NB4 (cell line): ENCODE results near the gene TRAPPC10.
"Not testable (repeated sequence)": the region's sequence is repeated elsewhere in the genome, so short reads cannot be mapped to it uniquely, and the experiment has no call there.

ENCODE experiments used
- DNase-seq: peaks from one replicate; pipeline ENCODE4 v3.0.0; 2010; ENCODE audit warnings: low read depth
- H3K4me3 ChIP-seq: one replicate; pipeline ENCODE4 v1.5.1; 2011; ENCODE audit warnings: mild to moderate bottlenecking, low read depth, low read length, moderate library complexity

TRAPPC10 gene

DNA sequence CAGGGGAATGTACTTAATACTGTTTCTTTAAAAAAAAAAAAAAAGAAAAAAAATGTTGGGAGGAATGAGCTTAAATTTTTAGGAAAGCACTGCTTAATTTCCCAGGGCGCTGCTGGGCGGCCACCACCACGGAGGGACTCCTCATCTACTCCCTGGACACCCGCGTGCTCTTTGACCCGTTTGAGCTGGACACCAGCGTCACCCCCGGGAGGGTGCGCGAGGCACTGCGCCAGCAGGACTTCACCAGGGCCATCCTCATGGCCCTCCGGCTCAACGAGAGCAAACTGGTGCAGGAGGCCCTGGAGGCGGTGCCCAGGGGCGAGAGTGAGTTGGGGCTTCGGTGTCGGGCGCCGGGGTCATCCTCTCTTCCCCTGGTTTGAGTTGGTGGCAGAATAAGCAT, 115.7 kb downstream of the TRAPPC10 start:
- H3K4me3 ChIP-seq, DNase-seq: not testable (repeated sequence)

- H3K4me3 ChIP-seq, DNase-seq: not testable (repeated sequence)
Observed at GRCh38 chr21:44133715-44134057, 121.6 kb downstream of the TRAPPC10 start.

GRCh38 chr21:44134732-44135131, 122.6 kb downstream of the TRAPPC10 start:
- not testable (repeated sequence) for DNase-seq, H3K4me3 ChIP-seq

GRCh38 chr21:44138039-44138438, 125.9 kb downstream of the TRAPPC10 start:
- not testable (repeated sequence) for H3K4me3 ChIP-seq, DNase-seq

- not testable (repeated sequence) for H3K4me3 ChIP-seq
Observed at GRCh38 chr21:44139787-44140551, 127.9 kb downstream of the TRAPPC10 start.

DNA sequence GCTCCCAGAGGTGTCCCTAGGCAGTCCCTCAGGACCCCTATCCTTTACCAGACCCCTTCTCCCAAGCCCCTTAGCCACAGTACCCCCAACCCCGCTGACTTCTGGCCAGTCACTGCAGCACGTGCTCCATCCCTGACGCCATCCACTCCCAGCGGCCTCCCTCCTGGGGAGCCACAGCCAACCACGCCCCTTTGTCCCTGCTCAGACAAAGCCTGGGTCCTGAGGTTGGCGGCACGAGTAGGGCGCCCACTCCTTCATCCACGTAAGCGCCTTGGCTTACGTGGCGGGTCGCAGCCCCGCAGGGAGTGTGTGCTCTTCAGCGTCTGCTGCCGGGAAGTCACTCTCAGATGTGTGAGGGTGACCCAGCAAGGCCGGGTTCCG, 128.4 kb downstream of the TRAPPC10 start:
- H3K4me3 ChIP-seq, DNase-seq: not testable (repeated sequence)

More at GRCh38 chr21:44139787-44140551, 127.9 kb downstream of the TRAPPC10 start:
- DNase-seq, result not testable (repeated sequence)

DNA sequence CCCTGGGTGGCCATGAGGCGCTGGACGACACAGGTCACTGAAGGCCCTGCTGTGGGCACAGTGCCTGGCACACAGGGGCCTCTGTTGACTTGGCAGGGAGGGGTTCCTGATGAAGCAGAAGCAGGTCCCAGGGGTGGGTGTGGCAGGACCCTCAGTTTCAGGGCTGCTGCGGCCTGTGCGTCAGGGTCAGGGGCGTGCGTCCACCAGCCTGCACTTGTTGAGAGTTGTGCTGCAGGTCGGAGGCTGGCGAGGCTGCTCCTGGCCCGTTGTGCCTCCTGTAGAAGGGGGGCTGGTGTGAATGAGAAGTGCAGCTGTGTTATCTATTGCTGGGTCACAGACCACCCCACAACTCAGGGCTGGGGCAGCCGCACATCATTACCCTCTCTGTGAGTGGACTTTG, 130.4 kb downstream of the TRAPPC10 start:
- not testable (repeated sequence) for DNase-seq, H3K4me3 ChIP-seq

GRCh38 chr21:44143380-44143779, 131.3 kb downstream of the TRAPPC10 start:
- not testable (repeated sequence) for H3K4me3 ChIP-seq, DNase-seq

DNA sequence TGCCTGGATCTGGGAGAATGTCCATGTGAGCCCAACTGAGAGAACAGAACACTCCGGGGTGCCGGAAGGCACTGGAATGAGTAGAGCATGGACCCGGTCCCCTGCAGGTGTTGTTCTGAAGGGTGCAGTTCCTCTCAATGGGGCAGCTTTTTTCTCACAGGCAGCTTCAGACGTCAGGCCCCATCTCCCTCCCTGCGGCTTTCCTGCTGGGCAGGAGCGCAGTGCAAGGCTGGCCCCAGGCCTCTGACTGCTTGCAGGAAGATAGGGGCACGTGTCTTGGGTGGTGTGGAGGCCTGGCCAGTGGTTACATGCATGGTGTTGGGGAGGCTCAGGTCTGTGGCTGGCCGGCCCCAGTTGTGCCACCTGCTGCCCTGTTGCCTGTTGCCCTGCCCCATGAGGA, 131.9 kb downstream of the TRAPPC10 start:
- DNase-seq, H3K4me3 ChIP-seq: not testable (repeated sequence)

DNA sequence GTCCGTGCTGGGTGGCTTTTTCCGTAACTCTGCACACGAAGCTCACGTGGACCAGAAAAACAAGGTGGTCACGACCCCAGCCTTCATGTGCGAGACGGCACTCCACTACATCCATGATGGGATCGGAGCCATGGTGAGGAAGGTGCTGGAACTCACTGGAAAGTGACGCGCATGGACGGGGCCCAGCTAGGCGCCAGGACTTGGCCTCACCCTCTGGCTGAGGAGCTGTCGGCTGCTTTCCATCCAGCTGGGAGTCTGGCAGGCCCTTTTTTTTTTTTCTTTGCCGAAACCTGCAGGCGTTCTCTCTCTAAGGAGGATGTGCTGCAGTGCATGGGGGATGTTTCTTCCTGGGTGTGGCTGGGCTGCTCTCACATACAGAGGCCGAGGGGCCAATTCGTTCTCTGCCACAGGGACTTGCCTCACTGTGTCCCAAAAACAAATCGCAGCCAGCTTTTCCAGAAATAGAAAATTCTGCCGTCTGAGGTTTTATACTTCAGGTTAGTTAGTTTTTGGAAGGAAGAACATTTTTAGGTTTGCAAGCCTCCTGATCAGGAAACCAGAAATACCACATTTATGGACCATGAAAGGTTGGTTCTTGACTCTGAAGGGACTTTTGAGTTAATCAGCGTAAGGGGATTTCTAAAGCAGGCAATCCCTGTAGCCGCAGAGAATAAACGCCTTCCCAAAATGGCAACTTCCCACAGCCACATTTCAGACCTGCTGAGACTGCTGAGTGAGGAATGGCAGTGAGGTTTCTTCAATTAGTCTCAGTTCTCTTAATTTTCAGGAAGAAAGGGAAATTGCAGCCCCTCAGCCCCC, 132.9 kb downstream of the TRAPPC10 start:
- H3K4me3 ChIP-seq, DNase-seq: not testable (repeated sequence)

GRCh38 chr21:44145616-44146015, 133.5 kb downstream of the TRAPPC10 start:
- DNase-seq, H3K4me3 ChIP-seq: not testable (repeated sequence)

GRCh38 chr21:44147108-44147507, 135.0 kb downstream of the TRAPPC10 start:
- DNase-seq, H3K4me3 ChIP-seq: not testable (repeated sequence)

DNA sequence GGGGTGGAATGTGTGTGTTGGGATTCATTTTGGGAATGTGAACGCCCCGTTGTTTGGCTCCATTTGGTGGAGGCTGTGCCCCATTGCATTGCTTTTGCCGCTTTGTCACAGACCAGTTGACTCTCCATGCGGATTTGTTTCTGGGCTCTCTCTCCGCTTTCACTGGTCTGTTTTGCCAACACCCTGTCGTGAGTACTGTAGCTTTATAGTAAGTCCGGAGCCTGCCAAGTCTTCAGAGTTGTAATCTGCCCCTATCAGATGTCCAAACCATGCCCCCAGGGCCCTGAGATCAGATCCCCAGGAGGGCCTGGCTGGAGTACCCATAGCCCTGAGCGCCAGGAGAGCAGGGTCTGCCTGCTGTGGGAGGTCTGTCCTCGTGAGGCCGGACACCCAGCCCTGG, 138.1 kb downstream of the TRAPPC10 start:
- DNase-seq, result not testable (repeated sequence)

DNA sequence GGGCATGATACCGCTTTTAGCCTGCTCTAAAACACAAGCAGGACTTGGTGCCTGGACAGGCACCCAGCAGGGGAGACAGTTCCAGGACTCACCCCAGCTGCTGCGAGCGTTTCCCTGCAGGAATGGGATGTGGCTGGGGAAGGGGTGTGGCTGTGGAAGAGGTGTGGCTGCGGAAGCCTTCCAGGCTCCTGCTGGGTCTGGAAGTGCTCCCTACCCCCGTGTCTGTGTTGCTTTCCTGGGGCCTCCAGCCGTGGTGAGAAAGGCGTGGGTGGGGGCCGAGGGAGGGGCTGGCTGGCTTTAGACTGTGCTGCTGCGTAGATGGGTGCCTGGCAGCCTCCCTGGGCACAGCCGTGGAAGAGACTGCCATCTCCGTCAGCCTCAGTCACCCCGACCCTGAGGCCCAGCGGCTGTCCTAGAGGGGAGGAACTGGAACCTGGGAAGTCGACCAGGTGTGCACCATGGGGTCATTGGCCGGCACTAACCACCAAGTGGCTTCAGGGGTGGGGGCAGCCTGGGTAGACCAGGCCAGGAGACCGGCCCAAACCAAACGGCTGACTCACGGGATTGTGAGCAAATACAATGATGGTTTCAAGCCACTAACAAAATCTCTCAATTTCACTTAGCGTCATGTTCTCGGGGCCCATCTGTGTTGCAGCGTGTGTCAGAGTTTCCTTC, 141.2 kb downstream of the TRAPPC10 start:
- not testable (repeated sequence) for DNase-seq

More for the DNA sequence above, 138.1 kb downstream of the TRAPPC10 start:
- not testable (repeated sequence) for H3K4me3 ChIP-seq

GRCh38 chr21:44153889-44154228, 141.8 kb downstream of the TRAPPC10 start:
- H3K4me3 ChIP-seq, DNase-seq: not testable (repeated sequence)

More for the DNA sequence above, 141.2 kb downstream of the TRAPPC10 start:
- H3K4me3 ChIP-seq, result not testable (repeated sequence)

- not testable (repeated sequence) for DNase-seq, H3K4me3 ChIP-seq
Observed at GRCh38 chr21:44154816-44155230, 142.7 kb downstream of the TRAPPC10 start.

- H3K4me3 ChIP-seq, DNase-seq: not testable (repeated sequence)
Observed at GRCh38 chr21:44155231-44155993, 143.3 kb downstream of the TRAPPC10 start.

GRCh38 chr21:44155994-44156380, 143.9 kb downstream of the TRAPPC10 start:
- not testable (repeated sequence) for DNase-seq, H3K4me3 ChIP-seq
